ENCODE data around the gene SELENOW. TPM values are rescaled to one million over a fixed set of nuclear protein-coding genes. Genes with fewer than 3 reads are reported as not detected.

SELENOW gene
- total and polyA plus RNA-seq, 2 donors (not counting 3 experiments of a cell fraction or from before 2014, with no cell fraction given), result 316 to 613 TPM

GRCh38 chr19:47757617-47758442, 20.7 kb upstream of the SELENOW start:
- Histone ChIP-seq H3K36me3 (ENCODE audit: control insufficient read depth in 2 of 2, extremely low read depth in 1 of 2, insufficient read depth in 2 of 2, low read length in 2 of 2) (peaks cover 12 to 40% of the 10 kb centered on the region in 2 experiments), H3K27me3 (ENCODE audit: control insufficient read depth in 2 of 2, insufficient read depth in 2 of 2, low read length in 2 of 2) (no peaks in the 10 kb centered on the region), H4K20me1 (replicated peaks; ENCODE audit: control insufficient read depth, extremely low read depth, insufficient read depth, low read length) (no peaks in the 10 kb centered on the region), H3K27ac (ENCODE audit: insufficient read depth, low read depth, low read length) (no peak overlapping the region), H3K9ac (replicated peaks; ENCODE audit: extremely low read depth, insufficient read depth, low read length) (no peak overlapping the region), H2AFZ (ENCODE audit: low read depth, low read length) (no peak overlapping the region), H3K79me2 (ENCODE audit: control insufficient read depth, insufficient read depth, low read length) (no peaks in the 10 kb centered on the region), H3K9me1 (replicated peaks; ENCODE audit: control insufficient read depth, extremely low read depth, insufficient read depth, low read length) (no peaks in the 10 kb centered on the region), H3K9me3 (replicated peaks; ENCODE audit: control insufficient read depth, insufficient read depth, low read length) (no peaks in the 10 kb centered on the region), H3K4me1 (ENCODE audit: control insufficient read depth, extremely low read depth, insufficient read depth, low read length) (peaks cover 4% of the 10 kb centered on the region), H3K4me3 (replicated peaks in 1 of 3; ENCODE audit: insufficient read depth in 1 of 3, low read depth in 1 of 3, low read length in 3 of 3) (no peak overlapping the region), H3K4me2 (ENCODE audit: insufficient read depth, low read length) (no peak overlapping the region)
- ChIA-PET POLR2A (interaction anchor here (1.0 kb wide), 1 partner anchor 8 kb away, joined by 3 read pairs; no protein-coding TSS in a partner anchor), CTCF (interaction anchor here (1.2 to 1.7 kb wide), 3 partner anchors 10 to 45 kb away, joined by 3 to 4 read pairs (median 3); no protein-coding TSS in a partner anchor)
- dilution Hi-C loops (cut with MboI; ENCODE audit: extremely low pct_ligation_motif_present, low sequenced_read_pairs) (no loop called here), intact Hi-C loops (cut with micrococcal nuclease) (no loop called here)
- DNase-seq (ENCODE audit: low read depth, low spot score), result no peak
- no TSS peak for BruUV-seq (replicated peaks)
- no peak for FAIRE-seq
- TF ChIP-seq CTCF (IDR thresholded peaks at IDR 0.05; ENCODE audit: extremely low read depth in 1 of 2, insufficient read depth in 1 of 2, low read depth in 1 of 2, low read length in 2 of 2) (no peak), MYC (IDR thresholded peaks at IDR 0.05; ENCODE audit: low read depth, low read length) (no peak), POLR2A (IDR thresholded peaks at IDR 0.05; ENCODE audit: low read depth, low read length) (no peak)

GRCh38 chr19:47758443-47758804, 20.1 kb upstream of the SELENOW start:
- TF ChIP-seq POLR2AphosphoS5 (IDR thresholded peaks at IDR 0.05; ENCODE audit: insufficient read depth, low read depth, low read length), result no peak
- TF ChIP-seq GATA2 (IDR thresholded peaks at IDR 0.05; ENCODE audit: insufficient read depth, insufficient read length, low read depth, low read length), result no peak
- TF ChIP-seq MYC (IDR thresholded peaks at IDR 0.05; ENCODE audit: low read depth, low read length), result no peak
- TF ChIP-seq MAX (IDR thresholded peaks at IDR 0.05; ENCODE audit: insufficient read depth, insufficient read length), result no peak
- TF ChIP-seq CTCF (IDR thresholded peaks at IDR 0.05; ENCODE audit: extremely low read depth in 1 of 2, insufficient read depth in 1 of 2, low read depth in 1 of 2, low read length in 2 of 2), result no peak
- no peak for TF ChIP-seq FOS (IDR thresholded peaks at IDR 0.05; ENCODE audit: borderline replicate concordance, insufficient read depth, low read length)
- no peak for TF ChIP-seq POLR2A (IDR thresholded peaks at IDR 0.05; ENCODE audit: low read depth, low read length)
- TF ChIP-seq EZH2 (IDR thresholded peaks at IDR 0.05; ENCODE audit: borderline replicate concordance, low read depth, low read length, severe bottlenecking), result no peak
- TF ChIP-seq JUN (IDR thresholded peaks at IDR 0.05; ENCODE audit: borderline replicate concordance, insufficient read depth, insufficient read length, low read depth), result no peak
- DNase-seq (ENCODE audit: low read depth, low spot score), result no peak
- intact Hi-C loops (cut with micrococcal nuclease), result no loop called here
- peaks cover 10 to 36% of the 10 kb centered on the region in 2 experiments for H3K36me3 ChIP-seq (ENCODE audit: control insufficient read depth in 2 of 2, extremely low read depth in 1 of 2, insufficient read depth in 2 of 2, low read length in 2 of 2)
- ChIA-PET POLR2A (no interaction called here), CTCF (interaction anchor here (1.2 to 1.7 kb wide), 2 partner anchors 31 to 46 kb away, joined by 3 to 4 read pairs; no protein-coding TSS in a partner anchor)
- H3K9ac ChIP-seq (replicated peaks; ENCODE audit: extremely low read depth, insufficient read depth, low read length), result no peak overlapping the region
- no peak overlapping the region for H2AFZ ChIP-seq (ENCODE audit: low read depth, low read length)
- no TSS peak for BruUV-seq (replicated peaks)
- no peak overlapping the region for H3K4me3 ChIP-seq (replicated peaks in 1 of 3; ENCODE audit: insufficient read depth in 1 of 3, low read depth in 1 of 3, low read length in 3 of 3)
- FAIRE-seq, result no peak
- H3K9me1 ChIP-seq (replicated peaks; ENCODE audit: control insufficient read depth, extremely low read depth, insufficient read depth, low read length), result no peaks in the 10 kb centered on the region
- H3K9me3 ChIP-seq (replicated peaks; ENCODE audit: control insufficient read depth, insufficient read depth, low read length), result no peaks in the 10 kb centered on the region
- no peak overlapping the region for H3K27ac ChIP-seq (ENCODE audit: insufficient read depth, low read depth, low read length)
- peaks cover 4% of the 10 kb centered on the region for H3K4me1 ChIP-seq (ENCODE audit: control insufficient read depth, extremely low read depth, insufficient read depth, low read length)
- dilution Hi-C loops (cut with MboI; ENCODE audit: extremely low pct_ligation_motif_present, low sequenced_read_pairs), result no loop called here
- no peaks in the 10 kb centered on the region for H3K79me2 ChIP-seq (ENCODE audit: control insufficient read depth, insufficient read depth, low read length)
- no peaks in the 10 kb centered on the region for H4K20me1 ChIP-seq (replicated peaks; ENCODE audit: control insufficient read depth, extremely low read depth, insufficient read depth, low read length)
- no peak overlapping the region for H3K4me2 ChIP-seq (ENCODE audit: insufficient read depth, low read length)
- no peaks in the 10 kb centered on the region for H3K27me3 ChIP-seq (ENCODE audit: control insufficient read depth in 2 of 2, insufficient read depth in 2 of 2, low read length in 2 of 2)

Data from endothelial cell of umbilical vein (primary cell).